CD8-positive, alpha-beta memory T cell (primary cell): Measurements from ENCODE around the gene MS4A12. TPM values are rescaled to one million over a fixed set of nuclear protein-coding genes. Genes with fewer than 3 reads are reported as not detected.
"Not testable (repeated sequence)": the region's sequence is repeated elsewhere in the genome, so short reads cannot be mapped to it uniquely, and the experiment has no call there.

Source experiments
- CTCF ChIA-PET: fragments of 350-600 bp; sonication (Branson Sonifier 250); formaldehyde crosslinking; loops from one replicate; lab custom pipeline; 2021; ENCODE audit warnings: antibody characterized with exemption; lab: Charles Lee
- POLR2A ChIA-PET: fragments of 350-600 bp; sonication (Branson Sonifier 250); formaldehyde crosslinking; loops from one replicate; lab custom pipeline; 2021; ENCODE audit warnings: antibody characterized with exemption; lab: Charles Lee
- DNase-seq, 5 donors: peaks; one replicate each; pipeline versions ENCODE4 v3.0.0 to v3.0.0-alpha.2; 2020 to 2022; ENCODE audit warnings: mixed read lengths in 1 of 5
- H3K27ac ChIP-seq: one replicate; pipeline ENCODE4 v1.7.0; 2013; ENCODE audit warnings: low read depth, mild to moderate bottlenecking, low read length, moderate library complexity
- H3K27me3 ChIP-seq: 2 replicates; pipeline ENCODE4 v1.7.0; 2013; ENCODE audit warnings: low read length, mild to moderate bottlenecking; ENCODE audit not compliant: insufficient read depth, poor library complexity, severe bottlenecking
- H3K36me3 ChIP-seq: 2 replicates; pipeline ENCODE4 v1.7.0; 2013; ENCODE audit warnings: mild to moderate bottlenecking, low read length, moderate library complexity; ENCODE audit not compliant: insufficient read depth
- H3K4me1 ChIP-seq: 2 replicates; pipeline ENCODE4 v1.7.0; 2013; ENCODE audit warnings: mild to moderate bottlenecking, low read length, moderate library complexity; ENCODE audit not compliant: insufficient read depth
- H3K4me3 ChIP-seq: 2 replicates; pipeline ENCODE4 v1.7.0; 2013; ENCODE audit warnings: mild to moderate bottlenecking, low read length
- H3K9me3 ChIP-seq: 2 replicates; pipeline ENCODE4 v1.7.0; 2013; ENCODE audit warnings: mild to moderate bottlenecking, low read length
- H3K27ac Mint-ChIP-seq, 8 donors: one replicate each; pipeline ENCODE4 v1.8.0; 2020 to 2021; ENCODE audit warnings: mixed read lengths in 8 of 8, mild to moderate bottlenecking in 6 of 8, inconsistent platforms in 3 of 8, moderate library complexity in 3 of 8
- H3K27me3 Mint-ChIP-seq, 2 donors: one replicate each; pipeline ENCODE4 v1.8.0; 2020 to 2021; ENCODE audit warnings: mixed read lengths in 2 of 2, mild to moderate bottlenecking in 1 of 2, moderate library complexity in 1 of 2
- H3K36me3 Mint-ChIP-seq, 3 donors: one replicate each; pipeline ENCODE4 v1.8.0; 2020 to 2021; ENCODE audit warnings: mixed read lengths in 3 of 3, inconsistent platforms in 1 of 3, mild to moderate bottlenecking in 1 of 3
- H3K4me1 Mint-ChIP-seq, 3 donors: one replicate each; pipeline ENCODE4 v1.8.0; 2020 to 2021; ENCODE audit warnings: mixed read lengths in 3 of 3, inconsistent platforms in 1 of 3, mild to moderate bottlenecking in 1 of 3
- H3K4me3 Mint-ChIP-seq, 7 donors: one replicate each; pipeline ENCODE4 v1.8.0; 2020 to 2021; ENCODE audit warnings: mixed read lengths in 7 of 7, mild to moderate bottlenecking in 6 of 7, moderate library complexity in 4 of 7, inconsistent platforms in 2 of 7
- H3K9me3 Mint-ChIP-seq, 5 donors: one replicate each; pipeline ENCODE4 v1.8.0; 2020 to 2022; ENCODE audit warnings: mixed read lengths in 5 of 5, mild to moderate bottlenecking in 3 of 5, moderate library complexity in 2 of 5, inconsistent platforms in 1 of 5
- polyA plus RNA-seq: library from polyadenylated mRNA; unstranded; fragments of 300-500 nt; fragmentation: Illumina TruSeq; gene quantifications from one replicate; pipeline ENCODE4 v1.2.3, GENCODE V29; 2021
- total RNA-seq, 2 experiments: library from RNA; stranded (reverse); gene quantifications; one replicate each; pipeline ENCODE4 v1.2.3, GENCODE V29; 2021

MS4A12 gene
- total and polyA plus RNA-seq, 3 experiments from 2014 or later = not detected

DNA sequence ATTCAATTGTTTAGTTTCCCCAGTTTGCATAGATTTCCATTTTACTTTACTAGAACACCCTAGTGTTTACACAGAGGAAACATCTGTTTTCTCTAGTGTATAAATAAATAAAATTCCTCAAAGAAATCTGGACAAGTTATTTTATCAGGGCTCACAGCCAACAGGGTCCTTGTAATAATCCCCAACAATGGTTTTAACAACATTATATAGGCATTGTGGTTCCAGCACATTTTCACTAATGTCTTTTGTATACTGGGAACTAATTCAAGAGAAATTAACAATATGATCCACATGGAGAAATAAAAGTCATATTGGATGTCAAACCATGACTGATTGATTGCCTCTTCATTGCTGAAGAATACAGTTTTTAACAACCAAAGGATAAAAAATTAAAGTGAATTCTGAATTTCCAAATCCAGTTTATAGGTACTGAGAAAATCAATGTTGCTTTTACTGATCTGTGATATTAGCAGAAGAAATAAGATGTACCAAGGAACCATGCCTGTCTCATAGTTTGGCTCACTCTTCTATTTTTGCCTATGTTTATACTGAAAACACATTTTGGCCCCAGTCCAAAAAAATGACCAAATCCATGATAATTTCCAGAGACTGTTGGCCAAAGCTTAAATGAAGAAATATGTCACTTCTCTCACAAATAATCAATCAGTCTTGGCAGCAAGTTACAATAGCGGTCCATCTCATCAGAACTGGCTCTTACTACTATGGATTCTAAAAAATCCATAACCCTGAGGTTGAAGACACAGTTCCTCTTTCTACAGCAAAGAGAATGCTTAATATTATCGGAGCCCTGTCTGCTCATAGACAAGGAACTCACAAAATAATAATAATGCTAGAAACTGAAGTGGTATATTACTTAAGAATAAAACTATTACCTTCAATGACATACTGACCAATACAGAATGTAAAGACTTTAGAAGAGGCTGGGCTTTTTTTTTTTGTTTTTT lies 21.2 kb downstream of the MS4A12 start:
- Histone ChIP-seq H3K4me1 (no peaks in the 10 kb centered on the region), H3K36me3 (no peaks in the 10 kb centered on the region), H3K9me3 (no peaks in the 10 kb centered on the region), H3K4me3 (no peak overlapping the region), H3K27ac (no peak overlapping the region), H3K27me3 (no peaks in the 10 kb centered on the region)
- POLR2A ChIA-PET = no interaction called here
- Mint-ChIP-seq H3K9me3 (peaks cover 0 to 5% (median under 1%) of the 10 kb centered on the region in 5 donors), H3K4me1 (no peaks in the 10 kb centered on the region), H3K27me3 (peaks cover 3 to 50% of the 10 kb centered on the region in 2 donors), H3K4me3 (no peak overlapping the region), H3K36me3 (no peaks in the 10 kb centered on the region), H3K27ac (no peak overlapping the region)
- CTCF ChIA-PET = no interaction called here
- DNase-seq = no peak

DNA sequence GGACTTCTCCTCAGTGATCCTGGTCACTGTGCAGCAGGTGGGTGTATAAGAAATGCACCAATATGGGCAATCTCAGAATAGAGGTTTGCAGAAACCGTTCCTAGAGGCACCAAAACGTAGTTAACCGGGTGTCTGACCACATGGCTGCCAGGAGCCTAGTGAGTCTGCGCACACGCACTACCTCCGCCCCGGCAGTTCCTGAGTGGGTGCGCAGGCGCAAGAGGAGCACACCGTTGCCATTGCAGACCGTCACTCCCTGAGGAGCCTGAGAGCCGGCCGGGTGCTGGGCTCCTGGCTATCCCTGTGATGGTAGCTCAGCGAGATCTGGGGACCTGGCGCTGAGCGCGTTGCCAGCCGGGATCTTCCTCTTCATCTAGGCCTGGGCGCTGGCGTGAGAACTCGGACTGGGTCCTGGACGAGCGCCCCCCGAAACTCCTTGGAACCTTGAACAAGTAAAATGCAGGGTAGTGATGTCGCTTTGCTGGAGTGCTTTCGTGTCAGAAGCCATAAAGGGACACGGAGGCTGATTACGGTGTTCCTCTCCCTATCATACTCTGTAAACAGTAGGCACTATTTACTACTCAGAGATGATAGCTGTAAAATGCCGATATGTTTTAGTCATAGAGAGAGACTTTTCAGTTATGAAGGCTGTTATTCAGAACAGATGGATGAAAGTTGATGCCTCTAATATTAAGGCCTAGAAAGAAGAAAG lies 22.7 kb downstream of the MS4A12 start, which contains the start of gene MS4A13:
TSS of gene MS4A13 (plus strand) at position 249 of the 712 bp plus-strand sequence. CDS start 2,692 bp downstream, outside the sequence.
- Histone ChIP-seq H3K27me3 (no peaks in the 10 kb centered on the region), H3K4me1 (no peaks in the 10 kb centered on the region), H3K36me3 (no peaks in the 10 kb centered on the region), H3K4me3 (no peak within 1 kb of the TSS), H3K27ac (no peak within 1 kb of the TSS), H3K9me3 (no peaks in the 10 kb centered on the region)
- ChIA-PET CTCF (no interaction called here), POLR2A (no interaction called here)
- H3K36me3 Mint-ChIP-seq = peaks cover 0 to 5% (median 0%) of the 10 kb centered on the region in 3 donors
- H3K4me3 Mint-ChIP-seq = no peak within 1 kb of the TSS
- H3K9me3 Mint-ChIP-seq = peaks cover 0 to 13% (median 7%) of the 10 kb centered on the region in 5 donors
- H3K27me3 Mint-ChIP-seq = peaks cover 12 to 59% of the 10 kb centered on the region in 2 donors
- no peak within 1 kb of the TSS for H3K27ac Mint-ChIP-seq
- no peak for DNase-seq
- no peaks in the 10 kb centered on the region for H3K4me1 Mint-ChIP-seq

DNA sequence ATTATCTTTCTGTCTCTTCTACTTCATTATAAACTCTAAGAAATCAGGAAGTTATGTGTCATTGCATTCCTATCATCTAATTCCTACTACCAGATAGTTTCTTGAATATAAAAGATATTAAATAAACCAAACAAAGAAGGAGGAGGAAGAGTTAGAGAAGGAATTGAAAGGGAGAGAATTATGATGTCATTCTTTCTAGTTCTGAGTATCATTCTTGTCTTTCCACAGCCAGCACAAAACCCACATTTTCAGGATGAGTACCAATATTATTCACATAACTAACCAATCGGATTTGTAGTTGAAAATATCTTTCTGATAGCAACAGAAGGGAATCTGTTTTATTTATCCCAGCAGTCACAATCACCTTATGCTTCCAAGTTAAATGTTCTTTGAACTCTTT lies 35.9 kb downstream of the MS4A12 start:
- peaks cover 3 to 45% of the 10 kb centered on the region in 2 donors for H3K27me3 Mint-ChIP-seq
- H3K27ac Mint-ChIP-seq = no peak overlapping the region
- Histone ChIP-seq H3K27me3 (no peaks in the 10 kb centered on the region), H3K4me1 (no peaks in the 10 kb centered on the region), H3K4me3 (no peak overlapping the region), H3K9me3 (no peaks in the 10 kb centered on the region), H3K36me3 (no peaks in the 10 kb centered on the region), H3K27ac (no peak overlapping the region)
- no peak for DNase-seq
- peaks cover 0 to 3% (median 0%) of the 10 kb centered on the region in 5 donors for H3K9me3 Mint-ChIP-seq
- no peaks in the 10 kb centered on the region for H3K4me1 Mint-ChIP-seq
- no peaks in the 10 kb centered on the region for H3K36me3 Mint-ChIP-seq
- H3K4me3 Mint-ChIP-seq = no peak overlapping the region
- POLR2A ChIA-PET = no interaction called here
- CTCF ChIA-PET = no interaction called here

DNA sequence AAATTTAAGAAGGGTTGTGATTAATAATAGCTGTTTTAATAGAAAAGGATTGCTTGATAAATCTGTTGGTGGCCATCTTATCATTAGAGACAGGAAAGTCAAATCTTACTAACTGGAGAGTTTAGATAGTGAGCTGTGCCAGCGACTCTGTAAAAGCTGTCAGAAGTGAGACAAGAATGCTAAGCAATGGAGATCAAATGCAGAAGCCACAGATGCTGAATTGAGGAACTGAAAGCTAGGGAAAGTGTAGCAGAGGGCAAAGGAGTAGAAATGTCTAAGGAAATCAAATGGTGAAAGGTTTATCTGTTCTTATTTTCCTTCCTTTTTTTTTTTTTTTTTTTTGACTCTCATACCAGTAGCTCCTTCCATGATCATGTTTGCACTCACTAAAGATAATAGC lies 36.4 kb downstream of the MS4A12 start:
- H3K27me3 ChIP-seq = no peaks in the 10 kb centered on the region
- H3K27ac ChIP-seq = no peak overlapping the region
- Mint-ChIP-seq H3K27me3 (peaks cover 3 to 45% of the 10 kb centered on the region in 2 donors), H3K4me3 (no peak overlapping the region), H3K27ac (no peak overlapping the region), H3K36me3 (no peaks in the 10 kb centered on the region), H3K4me1 (no peaks in the 10 kb centered on the region), H3K9me3 (peaks cover 0 to 3% (median 0%) of the 10 kb centered on the region in 5 donors)
- POLR2A ChIA-PET = no interaction called here
- no peaks in the 10 kb centered on the region for H3K9me3 ChIP-seq
- CTCF ChIA-PET = no interaction called here
- H3K4me3 ChIP-seq = no peak overlapping the region
- H3K4me1 ChIP-seq = no peaks in the 10 kb centered on the region
- no peak for DNase-seq
- H3K36me3 ChIP-seq = no peaks in the 10 kb centered on the region

DNA sequence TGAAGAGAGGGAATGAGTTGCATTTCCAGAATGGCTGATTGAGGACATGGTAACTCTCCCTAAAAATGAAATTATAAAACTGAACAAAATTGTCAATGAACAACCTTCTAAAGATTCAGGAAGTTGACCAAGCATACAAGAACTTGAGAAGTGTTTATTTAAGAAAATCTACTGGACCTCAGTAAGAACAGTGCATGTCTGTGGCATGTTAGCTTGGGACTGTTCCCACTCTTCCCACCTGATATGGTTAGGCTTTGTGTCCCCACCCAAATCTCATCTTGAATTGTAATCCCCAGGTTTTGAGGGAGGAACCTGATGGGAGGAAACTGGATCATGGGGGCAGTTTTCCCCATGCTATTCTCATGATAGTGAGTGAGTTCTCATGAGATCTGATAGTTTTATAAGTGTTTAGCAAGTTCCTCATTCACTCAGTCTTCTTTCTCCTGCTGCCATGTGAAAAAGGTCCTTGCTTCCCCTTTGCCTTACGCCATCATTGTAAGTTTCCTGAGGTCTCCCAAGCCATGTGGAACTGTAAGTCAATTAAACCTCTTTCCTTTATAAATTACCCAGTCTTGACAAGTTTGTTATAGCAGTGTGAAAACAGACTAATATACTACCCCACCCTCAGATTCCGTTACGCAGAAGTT lies 38.0 kb downstream of the MS4A12 start:
- no peak for DNase-seq
- no peaks in the 10 kb centered on the region for H3K4me1 ChIP-seq
- no peaks in the 10 kb centered on the region for H3K27me3 ChIP-seq
- Mint-ChIP-seq H3K4me1 (no peaks in the 10 kb centered on the region), H3K27ac (no peak overlapping the region), H3K27me3 (peaks cover 3 to 42% of the 10 kb centered on the region in 2 donors), H3K36me3 (no peaks in the 10 kb centered on the region), H3K9me3 (peaks cover 0 to 3% (median 0%) of the 10 kb centered on the region in 5 donors), H3K4me3 (no peak overlapping the region)
- no peak overlapping the region for H3K27ac ChIP-seq
- no peak overlapping the region for H3K4me3 ChIP-seq
- H3K36me3 ChIP-seq = no peaks in the 10 kb centered on the region
- H3K9me3 ChIP-seq = no peaks in the 10 kb centered on the region
- POLR2A ChIA-PET = no interaction called here
- CTCF ChIA-PET = no interaction called here

DNA sequence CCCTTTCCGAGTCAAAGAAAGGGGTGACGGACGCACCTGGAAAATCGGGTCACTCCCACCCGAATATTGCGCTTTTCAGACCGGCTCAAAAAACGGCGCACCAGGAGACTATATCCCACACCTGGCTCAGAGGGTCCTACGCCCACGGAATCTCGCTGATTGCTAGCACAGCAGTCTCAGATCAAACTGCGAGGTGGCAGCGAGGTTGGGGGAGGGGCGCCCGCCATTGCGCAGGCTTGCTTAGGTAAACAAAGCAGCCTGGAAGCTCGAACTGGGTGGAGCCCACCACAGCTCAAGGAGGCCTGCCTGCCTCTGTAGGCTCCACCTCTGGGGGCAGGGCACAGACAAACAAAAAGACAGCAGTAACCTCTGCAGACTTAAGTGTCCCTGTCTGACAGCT lies 39.8 kb downstream of the MS4A12 start:
- POLR2A ChIA-PET, H3K27ac Mint-ChIP-seq, H3K4me3 ChIP-seq, H3K4me1 ChIP-seq, H3K4me1 Mint-ChIP-seq, CTCF ChIA-PET, DNase-seq, H3K27ac ChIP-seq, H3K9me3 Mint-ChIP-seq, H3K4me3 Mint-ChIP-seq, H3K36me3 ChIP-seq, H3K36me3 Mint-ChIP-seq, H3K27me3 ChIP-seq, H3K9me3 ChIP-seq: not testable (repeated sequence)
- H3K27me3 Mint-ChIP-seq = peaks cover 3 to 30% of the 10 kb centered on the region in 2 donors

GRCh38 chr11:60538627-60539026 lies 46.0 kb downstream of the MS4A12 start:
- not testable (repeated sequence) for DNase-seq, H3K27me3 Mint-ChIP-seq

GRCh38 chr11:60544077-60544476 lies 51.5 kb downstream of the MS4A12 start:
- Histone ChIP-seq H3K36me3 (no peaks in the 10 kb centered on the region), H3K27ac (no peak overlapping the region), H3K27me3 (no peaks in the 10 kb centered on the region), H3K4me1 (no peaks in the 10 kb centered on the region), H3K9me3 (no peaks in the 10 kb centered on the region), H3K4me3 (no peak overlapping the region)
- POLR2A ChIA-PET = no interaction called here
- no peak overlapping the region for H3K4me3 Mint-ChIP-seq
- peaks cover 8 to 34% of the 10 kb centered on the region in 2 donors for H3K27me3 Mint-ChIP-seq
- no peaks in the 10 kb centered on the region for H3K36me3 Mint-ChIP-seq
- H3K9me3 Mint-ChIP-seq = peaks cover 2 to 5% (median 2%) of the 10 kb centered on the region in 5 donors
- H3K4me1 Mint-ChIP-seq = no peaks in the 10 kb centered on the region
- no peak for DNase-seq
- H3K27ac Mint-ChIP-seq = no peak overlapping the region
- CTCF ChIA-PET = no interaction called here

More at GRCh38 chr11:60538627-60539026, 46.0 kb downstream of the MS4A12 start:
- H3K9me3 ChIP-seq, H3K9me3 Mint-ChIP-seq, H3K4me3 Mint-ChIP-seq, H3K4me1 Mint-ChIP-seq, H3K27ac ChIP-seq, H3K27ac Mint-ChIP-seq, H3K36me3 ChIP-seq, H3K4me3 ChIP-seq, POLR2A ChIA-PET, H3K4me1 ChIP-seq, H3K36me3 Mint-ChIP-seq, H3K27me3 ChIP-seq, CTCF ChIA-PET: not testable (repeated sequence)
